Heart left ventricle (tissue), 16 donors: ENCODE measurements around the gene CELA3B. TPM values are rescaled to one million over a fixed set of nuclear protein-coding genes. Genes with fewer than 3 reads are reported as not detected.

Experiments
- ATAC-seq, 4 donors: fragments of 200-7000 bp; cut with Tn5 transposase; one replicate each; pipeline ENCODE4 v1.9.1; 2020 to 2022; ENCODE audit warnings: moderate library complexity in 4 of 4, mild to moderate bottlenecking in 3 of 4, moderate number of reproducible peaks in 1 of 4
- DNase-seq, 5 donors: peaks; one replicate each; pipeline ENCODE4 v3.0.0-alpha.2; 2020
- H3K27ac ChIP-seq, 12 donors: fragments of 200-600 bp; sonication (generic) in 4 of 12; one replicate each; pipeline versions ENCODE4 v1.5.0 to v1.8.0; 2016 to 2022; ENCODE audit warnings: mild to moderate bottlenecking in 2 of 12
- H3K27me3 ChIP-seq, 9 donors: fragments of 200-600 bp; sonication (generic) in 2 of 9; one replicate each; pipeline versions ENCODE4 v1.5.1 to v1.8.0; 2016 to 2022; ENCODE audit warnings: mild to moderate bottlenecking in 3 of 9
- H3K36me3 ChIP-seq, 9 donors: fragments of 200-600 bp; sonication (generic) in 2 of 9; one replicate each; pipeline versions ENCODE4 v1.5.0 to v1.8.0; 2018 to 2022; ENCODE audit warnings: mild to moderate bottlenecking in 2 of 9
- H3K4me1 ChIP-seq, 12 donors: fragments of 200-600 bp; sonication (generic) in 4 of 12; one replicate each; pipeline versions ENCODE4 v1.5.0 to v1.8.0; 2016 to 2022; ENCODE audit warnings: mild to moderate bottlenecking in 3 of 12
- H3K4me3 ChIP-seq, 12 donors: fragments of 200-600 bp; sonication (generic) in 4 of 12; one replicate each; pipeline versions ENCODE4 v1.5.0 to v1.8.0; 2017 to 2022; ENCODE audit warnings: mild to moderate bottlenecking in 9 of 12, moderate library complexity in 4 of 12
- H3K9me3 ChIP-seq, 12 donors: fragments of 200-600 bp; sonication (generic) in 4 of 12; one replicate each; pipeline versions ENCODE4 v1.5.0 to v1.8.0; 2016 to 2022; ENCODE audit warnings: mild to moderate bottlenecking in 1 of 12
- POLR2A ChIP-seq, 2 donors: fragments of 450-650 bp; IDR thresholded peaks; one replicate each; pipeline ENCODE4 v1.6.1; 2017; ENCODE audit warnings: antibody characterized with exemption in 2 of 2, mild to moderate bottlenecking in 2 of 2, moderate library complexity in 2 of 2
- WGBS, 4 donors: extraction: QIAGEN DNeasy Blood & Tissue Kit in 2 of 4; methylation state at CpG; one replicate each; pipeline versions ENCODE4 v1.1.5 to v1.1.7; 2013 to 2018; 5-methylcytosine and 5-hydroxymethylcytosine counted together
- intact Hi-C, 10 donors: fragments of 100-400 bp; cut with DNase I; formaldehyde crosslinking; loops; one replicate each; pipeline versions ENCODE4 v1.11.1 to v1.14.2; 2022
- polyA plus RNA-seq, 2 donors: library from polyadenylated mRNA; stranded (reverse); fragments of 200-250 nt; gene quantifications; one replicate each; pipeline ENCODE4 v1.2.3, GENCODE V29; 2013
- total RNA-seq, 9 donors: library from RNA; depleted of rRNA in 2 of 9; stranded (reverse); fragments of >200 nt in 2 of 9; fragmentation: NEBNext Ultra II Directional in 3 of 9; extraction: Animal tissue kit (Norgen Biotek cat#: 25700) in 3 of 9; gene quantifications; one replicate each; pipeline versions ENCODE4 v1.1.0 to v1.2.4, GENCODE V29; 2016 to 2023
- TF ChIP-seq, protein P1 (sequence below), 12 donors: fragments of 200-600 bp; sonication (generic) in 4 of 12; IDR thresholded peaks; one replicate each; pipeline versions ENCODE4 v1.5.0 to v1.8.0; 2018 to 2022; ENCODE audit warnings: antibody characterized with exemption in 12 of 12, mild to moderate bottlenecking in 5 of 12
- donor health status: ischemic (EF 13 %, LVEDD 7.1; RV severe dilation, severe dysfunction).
- donor health status: healthy with polysubstance abuse.
- donor health status: DM: no; HTN: yes; CAD: no.
- donor health status: DM: no; HTN: no; CAD: no.
- donor health status: ischemic (EF 25% LVEDD 6.9; RV normal size, moderate dysfunction).
- donor health status: ischemic (EF 25% LVEDD 5.7; RV mildly dilated, moderate dysfunction).
- donor health status: healthy.
- donor health status: DM: yes; HTN: yes; CAD: no.
- donor health status: ischemic (EF 35%, LVEDD 5.7; RV mildly dilated, moderate dysfunction).
- donor health status: nonischemic (EF 11% LVEDD 7.7; RV severe dilation, severe dysfunction).
- donor health status: DM: yes; HTN: yes; CAD: no.
- donor health status: PGD.
- donor health status: ischemic (EF 29% LVEDD 5.4; RV normal size, mild dysfunction).
- donor health status: nonischemic (EF 23%, LVEDD 6.1; RV moderate dilation, normal function).

The CELA3B gene
- total and polyA plus RNA-seq, 11 donors, result 0.24 to 2.6 (median 1.5) TPM; not detected in 5

DNA sequence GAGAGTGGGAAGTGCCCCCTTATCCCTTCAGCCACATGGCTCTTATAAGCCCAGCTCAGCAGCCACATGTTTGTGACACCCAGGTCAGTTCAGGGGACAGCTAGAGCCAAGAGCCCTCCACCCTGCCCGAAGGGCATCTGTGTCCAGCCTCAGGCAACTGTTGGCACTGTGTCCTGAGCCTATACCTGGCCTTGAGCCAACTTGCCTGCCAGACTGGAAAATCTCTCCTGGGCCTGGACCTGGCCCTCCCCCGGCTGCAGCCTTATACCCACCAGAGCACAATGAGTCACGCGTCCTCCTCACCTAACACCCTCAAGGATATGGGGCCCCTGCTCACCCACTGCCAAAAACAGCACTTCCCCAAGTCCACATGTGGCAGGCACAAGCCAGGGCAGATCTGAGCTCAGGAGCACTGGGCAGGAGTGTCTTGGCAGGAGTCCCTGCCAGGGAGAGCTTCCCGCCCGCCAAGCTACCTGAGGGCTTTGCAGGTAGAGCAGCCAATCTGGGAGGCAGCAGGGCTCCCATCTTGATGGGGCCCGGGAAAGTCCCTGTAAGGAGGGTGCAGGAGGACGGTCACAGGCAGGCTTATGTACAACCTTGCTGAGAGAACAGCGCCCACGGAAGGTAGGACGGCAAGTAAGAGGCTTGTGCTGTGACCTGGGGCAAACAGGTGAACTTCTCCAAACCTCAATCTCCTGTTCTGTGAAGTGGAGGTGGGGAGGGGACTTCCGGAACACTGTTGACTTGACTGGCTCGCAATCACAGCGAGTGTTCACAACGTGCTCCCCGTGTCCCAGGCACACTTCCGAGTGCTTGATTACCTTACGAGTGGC, 19.9 kb upstream of the CELA3B start:
- TF ChIP-seq, protein P1, sequence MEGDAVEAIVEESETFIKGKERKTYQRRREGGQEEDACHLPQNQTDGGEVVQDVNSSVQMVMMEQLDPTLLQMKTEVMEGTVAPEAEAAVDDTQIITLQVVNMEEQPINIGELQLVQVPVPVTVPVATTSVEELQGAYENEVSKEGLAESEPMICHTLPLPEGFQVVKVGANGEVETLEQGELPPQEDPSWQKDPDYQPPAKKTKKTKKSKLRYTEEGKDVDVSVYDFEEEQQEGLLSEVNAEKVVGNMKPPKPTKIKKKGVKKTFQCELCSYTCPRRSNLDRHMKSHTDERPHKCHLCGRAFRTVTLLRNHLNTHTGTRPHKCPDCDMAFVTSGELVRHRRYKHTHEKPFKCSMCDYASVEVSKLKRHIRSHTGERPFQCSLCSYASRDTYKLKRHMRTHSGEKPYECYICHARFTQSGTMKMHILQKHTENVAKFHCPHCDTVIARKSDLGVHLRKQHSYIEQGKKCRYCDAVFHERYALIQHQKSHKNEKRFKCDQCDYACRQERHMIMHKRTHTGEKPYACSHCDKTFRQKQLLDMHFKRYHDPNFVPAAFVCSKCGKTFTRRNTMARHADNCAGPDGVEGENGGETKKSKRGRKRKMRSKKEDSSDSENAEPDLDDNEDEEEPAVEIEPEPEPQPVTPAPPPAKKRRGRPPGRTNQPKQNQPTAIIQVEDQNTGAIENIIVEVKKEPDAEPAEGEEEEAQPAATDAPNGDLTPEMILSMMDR (IDR thresholded peaks at IDR 0.05), result no peak
- no peak for TF ChIP-seq POLR2A (IDR thresholded peaks at IDR 0.05)
- peaks cover 6 to 50% (median 31%) of the 10 kb centered on the region in 12 donors for H3K4me1 ChIP-seq
- peak; percentile 78 to 93 (median 89) for ATAC-seq
- H3K27me3 ChIP-seq, result no peaks in the 10 kb centered on the region
- intact Hi-C loops, result loop anchor here in 2 of 10 donors (5.0 kb wide), 1 partner anchor 60 kb away; no protein-coding TSS in a partner anchor
- H3K4me3 ChIP-seq, result no peak overlapping the region
- peak; percentile 65 to 92 (median 73) for DNase-seq
- no peaks in the 10 kb centered on the region for H3K36me3 ChIP-seq
- WGBS, 4 donors, result 37 to 57% (median 43%) methylated on average over 16 to 18 of the region's 18 CpGs
- H3K27ac ChIP-seq, result peak overlapping the region; percentile 62 to 84 (median 78)
- no peaks in the 10 kb centered on the region for H3K9me3 ChIP-seq

DNA sequence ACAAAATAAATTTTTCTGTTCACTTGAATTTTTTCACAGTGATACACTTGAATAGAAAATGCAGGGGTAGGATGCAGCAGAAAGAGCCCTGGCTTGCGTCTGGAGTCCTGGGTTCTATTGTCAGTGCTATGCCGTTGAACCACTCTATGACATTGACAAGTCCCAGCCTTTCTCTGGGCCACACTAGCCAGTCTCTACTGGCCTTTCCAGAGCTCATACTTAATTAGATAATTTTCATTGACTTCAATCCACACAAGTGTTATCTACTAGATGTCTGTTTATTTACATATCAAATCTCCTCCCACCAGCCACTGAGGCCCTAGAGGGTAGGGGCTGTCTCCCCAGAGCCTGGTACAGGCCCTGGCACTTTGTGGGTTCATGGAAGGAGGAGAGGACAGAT, 15.5 kb upstream of the CELA3B start:
- TF ChIP-seq, protein P1 (IDR thresholded peaks at IDR 0.05), result no peak
- TF ChIP-seq POLR2A (IDR thresholded peaks at IDR 0.05), result no peak
- ATAC-seq, result no peak
- no peak overlapping the region for H3K4me3 ChIP-seq
- peaks cover 0 to 42% (median 21%) of the 10 kb centered on the region in 12 donors for H3K4me1 ChIP-seq
- intact Hi-C loops, result loop anchor here in 7 of 10 donors (5.0 to 10.0 kb wide), 4 partner anchors 64 to 97 kb away; no protein-coding TSS in a partner anchor
- no peaks in the 10 kb centered on the region for H3K9me3 ChIP-seq
- no peaks in the 10 kb centered on the region for H3K27me3 ChIP-seq
- H3K27ac ChIP-seq, result peak overlapping the region in 2 of 12 donors; percentile 24 to 30
- DNase-seq, result no peak
- 44 to 80% (median 59%) methylated on average over 2 of the region's 2 CpGs for WGBS, 4 donors
- H3K36me3 ChIP-seq, result no peaks in the 10 kb centered on the region

DNA sequence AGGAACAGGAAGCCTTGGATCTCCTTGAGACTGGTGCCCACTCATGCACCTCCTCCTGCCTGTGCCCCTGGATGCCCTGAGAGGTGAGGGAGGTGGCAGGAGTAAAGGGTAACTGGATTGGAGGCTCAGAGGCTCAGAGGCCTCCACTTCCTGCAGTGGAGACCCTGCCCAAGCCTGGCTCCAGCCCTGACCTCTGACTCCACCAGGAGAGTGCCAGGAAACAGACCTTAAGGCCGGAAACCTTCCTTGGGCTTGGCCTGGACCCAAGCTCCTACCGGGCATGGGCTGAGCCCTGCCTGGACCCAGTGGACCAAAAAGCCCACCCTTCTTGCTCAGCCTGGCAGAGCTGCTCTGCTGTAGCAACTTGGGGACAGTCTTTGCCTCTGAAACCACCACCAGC, 15.0 kb upstream of the CELA3B start:
- ATAC-seq, result peak in 1 of 4 donors; percentile 5
- 55 to 80% (median 67%) methylated on average over 1 to 2 of the region's 2 CpGs for WGBS, 4 donors
- DNase-seq, result no peak
- Histone ChIP-seq H3K36me3 (no peaks in the 10 kb centered on the region), H3K4me3 (no peak overlapping the region), H3K27ac (peak overlapping the region in 2 of 12 donors; percentile 24 to 30), H3K9me3 (no peaks in the 10 kb centered on the region), H3K4me1 (peaks cover 0 to 38% (median 17%) of the 10 kb centered on the region in 12 donors), H3K27me3 (no peaks in the 10 kb centered on the region)
- TF ChIP-seq POLR2A (IDR thresholded peaks at IDR 0.05), result no peak
- TF ChIP-seq, protein P1 (IDR thresholded peaks at IDR 0.05), result no peak
- intact Hi-C loops, result loop anchor here in 7 of 10 donors (2.0 to 10.0 kb wide), 5 partner anchors 63 to 97 kb away; no protein-coding TSS in a partner anchor
